Trophoblast cell (in vitro differentiated cells and primary cell): ENCODE results near the gene LRRC3.

Source experiments
- DNase-seq, 2 donors: peaks; one replicate each; pipeline ENCODE4 v3.0.0-alpha.2; 2016
- H2AFZ ChIP-seq: 2 replicates; pipeline ENCODE4 v1.6.1; 2013; ENCODE audit warnings: low read length, moderate library complexity, mild to moderate bottlenecking; ENCODE audit not compliant: insufficient read depth, poor library complexity
- H2AK5ac ChIP-seq: 2 replicates; pipeline ENCODE4 v1.6.1; 2013; ENCODE audit warnings: mild to moderate bottlenecking, low read length
- H2BK120ac ChIP-seq: 2 replicates; pipeline ENCODE4 v1.6.1; 2013; ENCODE audit warnings: low read length, mild to moderate bottlenecking, moderate library complexity; ENCODE audit not compliant: insufficient read depth, poor library complexity
- H2BK12ac ChIP-seq: 2 replicates; pipeline ENCODE4 v1.6.1; 2013; ENCODE audit warnings: mild to moderate bottlenecking, low read length, moderate library complexity
- H2BK5ac ChIP-seq: 2 replicates; pipeline ENCODE4 v1.6.1; 2013; ENCODE audit warnings: low read length, low read depth, moderate library complexity, mild to moderate bottlenecking; ENCODE audit not compliant: poor library complexity
- H3K14ac ChIP-seq: 2 replicates; pipeline ENCODE4 v1.6.1; 2013; ENCODE audit warnings: mild to moderate bottlenecking, low read length
- H3K18ac ChIP-seq: 2 replicates; pipeline ENCODE4 v1.6.1; 2013; ENCODE audit warnings: mild to moderate bottlenecking, low read length
- H3K23ac ChIP-seq: 2 replicates; pipeline ENCODE4 v1.6.1; 2013; ENCODE audit warnings: low read length
- H3K27ac ChIP-seq: 2 replicates; pipeline ENCODE4 v1.5.1; 2013; ENCODE audit warnings: low read depth, mild to moderate bottlenecking, inconsistent platforms, low read length, moderate library complexity
- H3K27me3 ChIP-seq: 2 replicates; pipeline ENCODE4 v1.6.1; 2013; ENCODE audit warnings: inconsistent platforms, mild to moderate bottlenecking, low read length, moderate library complexity; ENCODE audit not compliant: insufficient read depth
- H3K36me3 ChIP-seq, 2 experiments: 1 replicate in 1 of 2; 2 replicates in 1 of 2; pipeline ENCODE4 v1.6.1; 2013; ENCODE audit warnings: low read length in 2 of 2, mild to moderate bottlenecking in 2 of 2, moderate library complexity in 1 of 2; ENCODE audit not compliant: insufficient read depth in 2 of 2, control insufficient read depth in 1 of 2
- H3K4ac ChIP-seq: 2 replicates; pipeline ENCODE4 v1.6.1; 2013; ENCODE audit warnings: low read depth, mild to moderate bottlenecking, low read length, moderate library complexity
- H3K4me1 ChIP-seq, 2 experiments: 1 replicate in 1 of 2; 2 replicates in 1 of 2; pipeline ENCODE4 v1.6.1; 2013; ENCODE audit warnings: low read length in 2 of 2, mild to moderate bottlenecking in 2 of 2, moderate library complexity in 1 of 2; ENCODE audit not compliant: insufficient read depth in 2 of 2, control insufficient read depth in 1 of 2
- H3K4me2 ChIP-seq: 2 replicates; pipeline ENCODE4 v1.6.1; 2013; ENCODE audit warnings: inconsistent platforms, mild to moderate bottlenecking, low read length, moderate library complexity
- H3K4me3 ChIP-seq: 2 replicates; pipeline ENCODE4 v1.5.1; 2013; ENCODE audit warnings: mild to moderate bottlenecking, low read depth, low read length, inconsistent platforms
- H3K79me1 ChIP-seq: one replicate; pipeline ENCODE4 v1.6.1; 2013; ENCODE audit warnings: low read length
- H3K79me2 ChIP-seq: 2 replicates; pipeline ENCODE4 v1.6.1; 2013; ENCODE audit warnings: low read length, mild to moderate bottlenecking; ENCODE audit not compliant: control insufficient read depth, insufficient read depth, poor library complexity
- H3K9ac ChIP-seq: 2 replicates; pipeline ENCODE4 v1.6.1; 2013; ENCODE audit warnings: mild to moderate bottlenecking, low read length
- H3K9me3 ChIP-seq: 2 replicates; pipeline ENCODE4 v1.6.1; 2013; ENCODE audit warnings: low read depth, mild to moderate bottlenecking, control low read depth, inconsistent platforms, low read length; ENCODE audit not compliant: insufficient read depth
- H4K12ac ChIP-seq: 2 replicates; pipeline ENCODE4 v1.6.1; 2013; ENCODE audit warnings: low read depth, mild to moderate bottlenecking, low read length, moderate library complexity
- H4K8ac ChIP-seq: 2 replicates; pipeline ENCODE4 v1.6.1; 2013; ENCODE audit warnings: low read depth, mild to moderate bottlenecking, low read length, moderate library complexity
- H4K91ac ChIP-seq: one replicate; pipeline ENCODE4 v1.6.1; 2013; ENCODE audit warnings: low read depth, mild to moderate bottlenecking, low read length, moderate library complexity
- WGBS: extraction: QIAGEN DNeasy Blood & Tissue Kit; methylation state at CpG from one replicate; pipeline ENCODE4 v1.1.7; 2013; ENCODE audit warnings: missing lambda C conversion rate; ENCODE audit not compliant: insufficient read length, insufficient coverage; ENCODE audit errors: extremely low coverage; 5-methylcytosine and 5-hydroxymethylcytosine counted together

The LRRC3 gene

GRCh38 chr21:44426663-44427191 lies 28.6 kb upstream of the LRRC3 start:
- H3K4me3 ChIP-seq: no peak overlapping the region
- H2BK120ac ChIP-seq: no peak overlapping the region
- H3K79me1 ChIP-seq: no peaks in the 10 kb centered on the region
- H3K14ac ChIP-seq: no peak overlapping the region
- H3K18ac ChIP-seq: no peak overlapping the region
- H4K91ac ChIP-seq: no peak overlapping the region
- H3K4ac ChIP-seq: no peak overlapping the region
- H3K9me3 ChIP-seq: peaks cover 14% of the 10 kb centered on the region
- no peaks in the 10 kb centered on the region for H3K27me3 ChIP-seq
- WGBS: no CpG with 5 or more reads among the region's 21 CpGs
- H4K8ac ChIP-seq: no peak overlapping the region
- DNase-seq: no peak
- H3K9ac ChIP-seq: no peak overlapping the region
- H2AK5ac ChIP-seq: no peak overlapping the region
- H3K79me2 ChIP-seq: no peaks in the 10 kb centered on the region
- no peak overlapping the region for H2BK5ac ChIP-seq
- no peak overlapping the region for H2AFZ ChIP-seq
- H2BK12ac ChIP-seq: no peak overlapping the region
- H3K4me2 ChIP-seq: no peak overlapping the region
- H3K23ac ChIP-seq: no peak overlapping the region
- H3K4me1 ChIP-seq: no peaks in the 10 kb centered on the region
- H3K36me3 ChIP-seq: no peaks in the 10 kb centered on the region
- H4K12ac ChIP-seq: no peak overlapping the region
- H3K27ac ChIP-seq: no peak overlapping the region

DNA sequence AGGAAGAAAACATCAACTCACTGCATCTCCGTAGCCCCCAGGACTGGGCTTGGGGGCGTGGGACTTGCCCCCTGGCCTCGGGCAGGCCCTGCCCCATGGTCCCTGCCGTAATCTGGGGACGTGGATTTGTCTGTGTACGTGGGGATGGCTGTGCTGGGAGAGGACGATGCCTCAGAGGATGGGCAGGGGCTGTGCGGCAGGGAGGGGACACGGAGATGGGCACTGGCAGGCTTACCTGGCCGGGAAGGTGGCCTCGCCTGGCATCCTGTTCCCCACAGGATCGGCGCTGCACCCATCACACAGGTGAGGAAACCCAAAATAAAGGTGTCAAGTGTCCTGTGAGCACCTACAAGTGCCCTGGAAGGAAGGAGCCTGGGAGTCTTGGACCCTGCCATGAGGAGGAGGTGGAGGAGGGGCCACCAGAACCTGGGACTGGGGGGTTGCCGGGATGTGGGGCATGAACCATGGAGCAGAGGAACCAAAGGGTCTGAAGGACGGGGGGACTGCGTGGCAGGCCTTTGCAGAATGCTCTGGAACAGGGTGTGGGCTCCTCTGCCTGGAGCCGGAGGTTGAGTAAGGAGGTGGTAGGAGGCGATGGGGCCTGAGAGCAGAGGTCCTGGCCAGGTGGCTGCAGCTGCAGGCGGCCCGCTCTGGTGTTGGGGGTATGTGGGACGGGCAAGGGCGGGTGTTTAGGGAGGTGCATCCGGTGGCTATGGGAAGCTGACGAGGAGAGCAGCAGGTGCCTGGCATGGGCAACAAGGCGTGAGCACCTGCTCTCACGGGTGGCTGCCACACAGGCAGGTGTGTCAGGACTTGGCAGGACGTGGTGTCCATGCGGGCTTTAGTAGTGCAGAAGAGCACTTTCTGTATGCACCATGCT lies 27.8 kb upstream of the LRRC3 start:
- H2AK5ac ChIP-seq: no peak overlapping the region
- no peak overlapping the region for H2BK120ac ChIP-seq
- no peak overlapping the region for H2BK12ac ChIP-seq
- no peak overlapping the region for H3K4me3 ChIP-seq
- no peak overlapping the region for H2AFZ ChIP-seq
- no peaks in the 10 kb centered on the region for H3K36me3 ChIP-seq
- no peak overlapping the region for H3K9ac ChIP-seq
- peaks cover 14% of the 10 kb centered on the region for H3K9me3 ChIP-seq
- H4K8ac ChIP-seq: no peak overlapping the region
- no peak overlapping the region for H3K14ac ChIP-seq
- no peak overlapping the region for H3K27ac ChIP-seq
- H3K79me2 ChIP-seq: no peaks in the 10 kb centered on the region
- no peak overlapping the region for H3K4ac ChIP-seq
- no peaks in the 10 kb centered on the region for H3K4me1 ChIP-seq
- no peak overlapping the region for H2BK5ac ChIP-seq
- DNase-seq: no peak
- no peak overlapping the region for H3K4me2 ChIP-seq
- H3K18ac ChIP-seq: no peak overlapping the region
- H4K12ac ChIP-seq: no peak overlapping the region
- no peak overlapping the region for H4K91ac ChIP-seq
- no peaks in the 10 kb centered on the region for H3K27me3 ChIP-seq
- no peaks in the 10 kb centered on the region for H3K79me1 ChIP-seq
- no CpG with 5 or more reads among the region's 28 CpGs for WGBS
- no peak overlapping the region for H3K23ac ChIP-seq

GRCh38 chr21:44428281-44428960 lies 26.9 kb upstream of the LRRC3 start:
- Histone ChIP-seq H3K79me1 (no peaks in the 10 kb centered on the region), H4K8ac (no peak overlapping the region), H3K27ac (no peak overlapping the region), H3K18ac (no peak overlapping the region), H3K4me2 (no peak overlapping the region), H2BK12ac (no peak overlapping the region), H2AK5ac (no peak overlapping the region), H2BK5ac (no peak overlapping the region), H3K4me3 (no peak overlapping the region), H3K14ac (no peak overlapping the region), H3K27me3 (no peaks in the 10 kb centered on the region), H3K79me2 (no peaks in the 10 kb centered on the region), H3K4ac (no peak overlapping the region), H3K9me3 (peaks cover 14% of the 10 kb centered on the region), H2BK120ac (no peak overlapping the region), H3K36me3 (no peaks in the 10 kb centered on the region), H4K91ac (no peak overlapping the region), H4K12ac (no peak overlapping the region), H2AFZ (no peak overlapping the region), H3K9ac (no peak overlapping the region), H3K23ac (no peak overlapping the region), H3K4me1 (no peaks in the 10 kb centered on the region)
- WGBS: no CpG with 5 or more reads among the region's 3 CpGs
- peak; percentile 71 to 78 for DNase-seq

- no peaks in the 10 kb centered on the region for H3K4me1 ChIP-seq
- no peak overlapping the region for H3K4ac ChIP-seq
- H3K27ac ChIP-seq: no peak overlapping the region
- DNase-seq: no peak
- H3K79me2 ChIP-seq: no peaks in the 10 kb centered on the region
- no peak overlapping the region for H4K8ac ChIP-seq
- no peaks in the 10 kb centered on the region for H3K27me3 ChIP-seq
- WGBS: no CpG with 5 or more reads among the region's 1 CpG
- no peak overlapping the region for H4K12ac ChIP-seq
- no peak overlapping the region for H3K4me3 ChIP-seq
- no peak overlapping the region for H3K4me2 ChIP-seq
- no peaks in the 10 kb centered on the region for H3K79me1 ChIP-seq
- H2AFZ ChIP-seq: no peak overlapping the region
- H3K9ac ChIP-seq: no peak overlapping the region
- H3K14ac ChIP-seq: no peak overlapping the region
- H2BK5ac ChIP-seq: no peak overlapping the region
- peaks cover 16% of the 10 kb centered on the region for H3K9me3 ChIP-seq
- no peak overlapping the region for H2BK12ac ChIP-seq
- no peak overlapping the region for H2AK5ac ChIP-seq
- H4K91ac ChIP-seq: no peak overlapping the region
- no peak overlapping the region for H3K23ac ChIP-seq
- H2BK120ac ChIP-seq: no peak overlapping the region
- H3K36me3 ChIP-seq: no peaks in the 10 kb centered on the region
- H3K18ac ChIP-seq: no peak overlapping the region
Observed at GRCh38 chr21:44429894-44430293, 25.4 kb upstream of the LRRC3 start.
